ENCODE data around the gene NKIRAS1. TPM values are rescaled to one million over a fixed set of nuclear protein-coding genes. Genes with fewer than 3 reads are reported as not detected.
A peak's percentile ranks its signal among the peaks of the same experiment; 100 is the strongest.
"Not testable (repeated sequence)": the region's sequence is repeated elsewhere in the genome, so short reads cannot be mapped to it uniquely, and the experiment has no call there.

The NKIRAS1 gene
- total RNA-seq, 1 donor from 2014 or later = 11.1 TPM

DNA sequence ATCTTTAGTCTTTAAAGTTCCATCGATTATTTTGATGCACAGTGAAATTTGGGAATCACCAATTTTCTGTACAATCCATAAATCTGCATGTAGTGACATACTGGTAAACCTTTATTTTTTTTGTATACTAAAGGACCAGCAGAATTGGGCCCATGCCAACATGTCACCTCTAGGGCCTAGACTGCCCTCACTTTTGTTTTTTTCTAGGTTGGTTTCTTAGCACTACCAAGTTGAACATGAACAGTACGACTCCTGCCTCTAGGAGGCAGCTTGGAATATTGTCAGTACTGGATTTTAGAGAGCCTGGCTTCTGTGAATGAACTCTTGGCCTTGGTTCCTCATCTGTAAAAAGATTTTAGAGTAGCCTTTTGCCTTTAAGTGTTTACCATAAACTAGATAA lies 32.3 kb downstream of the NKIRAS1 start:
- Histone ChIP-seq H3K27me3 (ENCODE audit: low read depth) (no peaks in the 10 kb centered on the region), H3K4me3 (no peak overlapping the region), H3K36me3 (no peaks in the 10 kb centered on the region), H3K27ac (no peak overlapping the region), H3K4me1 (peaks cover 10% of the 10 kb centered on the region), H3K9me3 (no peaks in the 10 kb centered on the region)
- no peak for DNase-seq
- no peak for ATAC-seq
- intact Hi-C loops (cut with DNase I) = no loop called here
- TF ChIP-seq, protein P1, sequence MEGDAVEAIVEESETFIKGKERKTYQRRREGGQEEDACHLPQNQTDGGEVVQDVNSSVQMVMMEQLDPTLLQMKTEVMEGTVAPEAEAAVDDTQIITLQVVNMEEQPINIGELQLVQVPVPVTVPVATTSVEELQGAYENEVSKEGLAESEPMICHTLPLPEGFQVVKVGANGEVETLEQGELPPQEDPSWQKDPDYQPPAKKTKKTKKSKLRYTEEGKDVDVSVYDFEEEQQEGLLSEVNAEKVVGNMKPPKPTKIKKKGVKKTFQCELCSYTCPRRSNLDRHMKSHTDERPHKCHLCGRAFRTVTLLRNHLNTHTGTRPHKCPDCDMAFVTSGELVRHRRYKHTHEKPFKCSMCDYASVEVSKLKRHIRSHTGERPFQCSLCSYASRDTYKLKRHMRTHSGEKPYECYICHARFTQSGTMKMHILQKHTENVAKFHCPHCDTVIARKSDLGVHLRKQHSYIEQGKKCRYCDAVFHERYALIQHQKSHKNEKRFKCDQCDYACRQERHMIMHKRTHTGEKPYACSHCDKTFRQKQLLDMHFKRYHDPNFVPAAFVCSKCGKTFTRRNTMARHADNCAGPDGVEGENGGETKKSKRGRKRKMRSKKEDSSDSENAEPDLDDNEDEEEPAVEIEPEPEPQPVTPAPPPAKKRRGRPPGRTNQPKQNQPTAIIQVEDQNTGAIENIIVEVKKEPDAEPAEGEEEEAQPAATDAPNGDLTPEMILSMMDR (IDR thresholded peaks at IDR 0.05) = peak; percentile 10

DNA sequence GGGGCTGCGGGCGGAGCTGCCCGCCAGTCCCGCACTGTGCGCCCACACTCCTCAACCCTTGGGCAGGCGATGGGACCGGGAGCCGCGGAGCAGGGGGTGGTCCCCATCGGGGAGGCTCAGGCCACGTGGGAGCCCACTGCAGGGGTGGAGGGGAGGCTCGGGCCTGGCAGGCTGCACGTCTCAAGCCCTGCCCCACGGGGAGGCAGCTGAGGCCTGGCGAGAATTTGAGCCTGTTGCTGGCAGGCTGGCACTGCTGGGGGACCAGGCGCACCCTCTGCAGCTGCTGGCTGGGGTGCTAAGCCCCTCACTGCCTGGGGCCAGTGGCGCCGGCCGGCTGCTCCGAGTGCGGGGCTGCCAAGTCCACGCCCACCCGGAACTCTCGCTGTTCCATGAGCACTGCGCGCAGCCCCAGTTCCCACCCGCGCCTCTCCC lies 34.3 kb downstream of the NKIRAS1 start:
- Histone ChIP-seq H3K27me3 (ENCODE audit: low read depth) (no peaks in the 10 kb centered on the region), H3K9me3 (no peaks in the 10 kb centered on the region), H3K4me3 (no peak overlapping the region), H3K36me3 (no peaks in the 10 kb centered on the region), H3K27ac (no peak overlapping the region), H3K4me1 (peaks cover 3% of the 10 kb centered on the region)
- ATAC-seq (peak in 1 of 2 donors; percentile 15), DNase-seq (no peak)
- TF ChIP-seq, protein P1 (IDR thresholded peaks at IDR 0.05) = no peak
- intact Hi-C loops (cut with DNase I) = no loop called here

DNA sequence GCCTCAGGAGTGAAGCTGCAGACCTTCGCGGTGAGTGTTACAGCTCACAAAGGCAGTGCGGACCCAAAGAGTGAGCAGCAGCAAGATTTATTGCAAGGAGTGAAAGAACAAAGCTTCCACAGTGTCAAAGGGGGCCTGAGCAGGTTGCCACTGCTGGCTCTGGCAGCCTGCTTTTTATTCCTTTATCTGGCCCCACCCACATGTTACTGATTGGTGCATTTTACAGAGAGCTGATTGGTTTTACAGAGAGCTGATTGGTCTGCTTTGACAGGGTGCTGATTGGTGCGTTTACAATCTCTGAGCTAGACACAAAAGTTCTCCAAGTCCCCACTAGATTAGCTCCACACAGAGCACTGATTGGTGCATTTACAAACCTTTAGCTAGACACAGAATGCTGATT lies 34.8 kb downstream of the NKIRAS1 start:
- ATAC-seq; H3K27me3 ChIP-seq (ENCODE audit: low read depth); H3K9me3 ChIP-seq; H3K4me1 ChIP-seq; H3K36me3 ChIP-seq; DNase-seq; H3K4me3 ChIP-seq; intact Hi-C loops (cut with DNase I); H3K27ac ChIP-seq: not testable (repeated sequence)

DNA sequence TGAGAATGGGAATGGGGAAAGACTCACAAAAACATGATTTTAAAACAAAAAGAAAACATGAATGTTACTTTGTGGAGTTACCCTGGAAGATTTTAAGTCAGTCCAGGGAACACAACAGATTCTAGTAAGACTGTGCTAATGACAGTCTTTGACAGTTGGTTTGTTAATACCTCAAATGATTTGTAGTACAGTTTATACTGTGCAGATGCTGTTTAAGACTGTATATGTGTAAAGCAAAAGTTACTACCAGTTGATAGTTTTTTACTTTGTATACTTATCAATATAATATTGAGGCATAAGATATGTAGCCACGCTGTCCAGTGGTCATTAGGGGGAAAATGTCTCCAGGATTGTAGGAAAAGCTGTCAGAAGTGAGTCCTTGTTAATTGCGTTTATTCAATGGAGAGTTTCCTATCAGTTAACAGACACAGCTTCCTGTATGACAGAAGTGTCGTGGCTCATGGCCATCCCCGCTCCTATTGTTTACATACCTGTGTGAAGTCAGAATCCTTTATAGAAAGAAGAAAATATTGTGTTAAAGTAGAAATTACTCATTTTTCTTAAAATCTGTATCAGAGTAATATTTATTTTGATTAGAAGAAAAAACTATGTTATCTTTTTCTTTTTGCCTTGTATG lies 36.0 kb downstream of the NKIRAS1 start:
- DNase-seq = no peak
- H3K27ac ChIP-seq = no peak overlapping the region
- H3K27me3 ChIP-seq (ENCODE audit: low read depth) = no peaks in the 10 kb centered on the region
- peaks cover 16% of the 10 kb centered on the region for H3K4me1 ChIP-seq
- H3K4me3 ChIP-seq = no peak overlapping the region
- no peaks in the 10 kb centered on the region for H3K9me3 ChIP-seq
- no peak for ATAC-seq
- intact Hi-C loops (cut with DNase I) = no loop called here
- H3K36me3 ChIP-seq = no peaks in the 10 kb centered on the region
- TF ChIP-seq, protein P1 (IDR thresholded peaks at IDR 0.05) = no peak

DNA sequence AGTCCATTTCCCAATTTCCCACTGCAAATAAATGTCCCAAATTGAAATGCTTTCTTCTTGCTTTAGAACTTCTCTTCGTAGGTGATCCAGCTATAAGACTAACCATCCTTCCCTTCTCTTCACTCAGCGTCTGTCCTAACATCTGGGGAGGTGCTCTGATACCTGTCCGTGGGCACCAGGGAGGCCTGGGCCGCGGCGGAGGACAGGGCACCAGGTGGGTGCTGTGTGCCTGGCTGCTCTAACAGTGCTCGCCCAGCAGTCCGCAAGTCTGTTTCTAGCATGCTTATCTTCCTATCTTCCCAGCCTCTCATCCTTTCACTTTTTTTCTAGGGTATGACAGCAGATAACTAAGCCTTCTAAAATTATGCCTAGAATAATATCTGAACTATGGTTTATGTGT lies 37.3 kb downstream of the NKIRAS1 start:
- Histone ChIP-seq H3K4me3 (no peak overlapping the region), H3K4me1 (peaks cover 19% of the 10 kb centered on the region), H3K27me3 (ENCODE audit: low read depth) (no peaks in the 10 kb centered on the region), H3K36me3 (no peaks in the 10 kb centered on the region), H3K9me3 (no peaks in the 10 kb centered on the region), H3K27ac (no peak overlapping the region)
- intact Hi-C loops (cut with DNase I) = no loop called here
- no peak for ATAC-seq
- TF ChIP-seq, protein P1 (IDR thresholded peaks at IDR 0.05) = no peak
- DNase-seq = no peak

DNA sequence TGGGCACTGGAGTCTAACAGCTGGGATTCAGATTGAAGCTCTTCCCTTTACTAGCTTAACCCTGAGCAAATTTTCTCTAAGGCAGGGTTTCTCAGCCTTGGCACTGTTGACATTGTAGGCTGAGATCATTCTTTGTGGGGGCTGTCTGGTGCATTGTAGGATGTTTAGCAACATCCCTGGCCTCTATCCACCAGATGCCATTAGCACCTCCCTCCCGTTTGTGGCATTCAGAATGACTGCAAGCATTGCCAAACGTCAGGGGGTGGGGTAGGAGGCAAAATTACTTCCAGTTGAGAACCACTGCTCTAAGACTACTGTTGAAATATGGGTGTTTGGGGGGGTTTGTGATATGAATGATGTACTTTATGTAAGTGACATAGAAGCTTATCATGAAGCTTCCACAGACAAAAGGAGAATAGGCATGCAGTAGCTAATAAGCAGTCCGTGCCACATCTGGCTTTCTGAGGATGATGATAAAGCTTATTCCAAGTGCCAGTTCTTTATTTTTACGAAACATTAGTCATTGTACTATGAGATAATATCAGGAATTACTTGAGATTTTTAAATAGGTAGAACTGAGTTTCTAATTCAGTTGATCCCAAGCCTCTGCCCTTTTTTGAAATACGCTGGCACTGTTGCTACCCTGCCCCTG lies 39.3 kb downstream of the NKIRAS1 start:
- TF ChIP-seq, protein P1 (IDR thresholded peaks at IDR 0.05) = no peak
- no peaks in the 10 kb centered on the region for H3K36me3 ChIP-seq
- ATAC-seq = peak; percentile 67 to 74
- intact Hi-C loops (cut with DNase I) = no loop called here
- H3K9me3 ChIP-seq = no peaks in the 10 kb centered on the region
- no peak overlapping the region for H3K4me3 ChIP-seq
- no peak for DNase-seq
- no peaks in the 10 kb centered on the region for H3K27me3 ChIP-seq (ENCODE audit: low read depth)
- H3K27ac ChIP-seq = no peak overlapping the region
- H3K4me1 ChIP-seq = peaks cover 30% of the 10 kb centered on the region

All from lower lobe of right lung (tissue), 2 donors.